Mesothelial cell of epicardium (in vitro differentiated cells): Measurements from ENCODE around the gene RFC4. TPM values are rescaled to one million over a fixed set of nuclear protein-coding genes. Genes with fewer than 3 reads are reported as not detected.

Source experiments
- DNase-seq, 2 experiments: peaks; one replicate each; pipeline ENCODE4 v3.0.0; 2021; ENCODE audit warnings: low spot score in 2 of 2; ENCODE audit not compliant: unreplicated experiment in 2 of 2
- H3K27ac Mint-ChIP-seq: 2 replicates; pipeline ENCODE4 v1.8.0; 2021; ENCODE audit warnings: mixed read lengths
- H3K27me3 Mint-ChIP-seq: 2 replicates; pipeline ENCODE4 v1.8.0; 2021; ENCODE audit warnings: low read depth, mixed read lengths
- H3K36me3 Mint-ChIP-seq: 2 replicates; pipeline ENCODE4 v1.8.0; 2021; ENCODE audit warnings: mixed read lengths
- H3K4me1 Mint-ChIP-seq: 2 replicates; pipeline ENCODE4 v1.8.0; 2021; ENCODE audit warnings: mixed read lengths
- H3K4me3 Mint-ChIP-seq: 2 replicates; pipeline ENCODE4 v1.8.0; 2021; ENCODE audit warnings: mild to moderate bottlenecking, moderate library complexity, mixed read lengths
- H3K9me3 Mint-ChIP-seq: 2 replicates; pipeline ENCODE4 v1.8.0; 2021; ENCODE audit warnings: mixed read lengths
- total RNA-seq: library from RNA; stranded (reverse); gene quantifications from 3 replicates; pipeline ENCODE4 v1.2.1, GENCODE V29; 2021
- TF ChIP-seq, protein P1 (sequence below): fragments of 200-600 bp; sonication (generic); IDR thresholded peaks from one replicate; pipeline ENCODE4 v1.5.0; 2021; ENCODE audit warnings: antibody characterized with exemption; ENCODE audit not compliant: unreplicated experiment

RFC4 gene
- total RNA-seq, 1 donor from 2014 or later = 33.2 TPM

DNA sequence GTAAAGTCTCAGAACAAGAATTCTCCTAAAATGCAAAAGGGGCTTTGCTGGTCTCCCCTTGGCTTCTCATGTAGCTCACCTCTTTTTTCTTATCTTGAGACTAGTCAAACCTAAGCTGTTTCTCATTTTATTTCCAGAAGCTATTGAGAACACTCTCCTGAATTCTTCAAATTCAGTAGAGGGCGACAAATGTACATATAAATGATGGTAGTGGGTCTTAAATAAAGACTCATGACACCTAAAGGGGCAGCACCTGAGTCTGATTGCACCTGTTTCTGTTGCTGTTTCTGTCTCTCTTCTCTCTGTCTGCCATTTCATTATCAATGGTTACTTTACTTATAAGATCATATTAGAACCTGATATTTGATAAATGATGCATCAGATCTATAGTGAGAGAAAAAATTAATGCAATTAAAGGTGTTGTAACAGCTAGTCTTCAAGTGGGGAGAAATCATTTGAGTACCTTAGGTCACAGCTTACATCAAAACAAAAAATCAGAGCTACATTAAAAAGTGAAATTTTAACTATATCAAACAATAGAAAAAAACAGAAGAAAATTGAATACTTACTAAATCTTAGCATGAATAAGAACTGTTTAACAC, 43.2 kb upstream of the RFC4 start:
- TF ChIP-seq, protein P1, sequence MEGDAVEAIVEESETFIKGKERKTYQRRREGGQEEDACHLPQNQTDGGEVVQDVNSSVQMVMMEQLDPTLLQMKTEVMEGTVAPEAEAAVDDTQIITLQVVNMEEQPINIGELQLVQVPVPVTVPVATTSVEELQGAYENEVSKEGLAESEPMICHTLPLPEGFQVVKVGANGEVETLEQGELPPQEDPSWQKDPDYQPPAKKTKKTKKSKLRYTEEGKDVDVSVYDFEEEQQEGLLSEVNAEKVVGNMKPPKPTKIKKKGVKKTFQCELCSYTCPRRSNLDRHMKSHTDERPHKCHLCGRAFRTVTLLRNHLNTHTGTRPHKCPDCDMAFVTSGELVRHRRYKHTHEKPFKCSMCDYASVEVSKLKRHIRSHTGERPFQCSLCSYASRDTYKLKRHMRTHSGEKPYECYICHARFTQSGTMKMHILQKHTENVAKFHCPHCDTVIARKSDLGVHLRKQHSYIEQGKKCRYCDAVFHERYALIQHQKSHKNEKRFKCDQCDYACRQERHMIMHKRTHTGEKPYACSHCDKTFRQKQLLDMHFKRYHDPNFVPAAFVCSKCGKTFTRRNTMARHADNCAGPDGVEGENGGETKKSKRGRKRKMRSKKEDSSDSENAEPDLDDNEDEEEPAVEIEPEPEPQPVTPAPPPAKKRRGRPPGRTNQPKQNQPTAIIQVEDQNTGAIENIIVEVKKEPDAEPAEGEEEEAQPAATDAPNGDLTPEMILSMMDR = no peak
- no peaks in the 10 kb centered on the region for H3K9me3 Mint-ChIP-seq
- no peak for DNase-seq
- H3K36me3 Mint-ChIP-seq = no peaks in the 10 kb centered on the region
- H3K27me3 Mint-ChIP-seq = peaks cover 22% of the 10 kb centered on the region
- no peak overlapping the region for H3K27ac Mint-ChIP-seq
- H3K4me1 Mint-ChIP-seq = no peaks in the 10 kb centered on the region
- H3K4me3 Mint-ChIP-seq = no peak overlapping the region

DNA sequence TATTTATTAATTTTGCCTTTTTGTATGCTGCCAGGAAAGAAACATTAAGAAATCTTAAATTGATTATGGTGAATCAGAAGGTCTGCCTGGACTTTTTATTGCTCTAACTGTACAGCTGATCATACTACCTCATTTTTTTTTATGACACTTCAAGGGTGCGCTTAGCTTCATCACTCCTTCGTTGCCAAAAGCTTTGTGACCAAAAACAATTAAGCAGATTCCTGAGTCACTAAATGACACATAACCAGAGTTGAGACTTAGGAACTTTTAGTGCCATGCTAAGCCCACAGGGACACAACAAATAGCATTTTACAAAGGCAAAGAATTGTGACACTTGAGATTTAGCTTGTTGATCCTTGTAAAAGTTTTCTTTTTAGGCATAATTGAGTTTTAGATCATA, 41.2 kb upstream of the RFC4 start:
- DNase-seq = no peak
- no peak overlapping the region for H3K4me3 Mint-ChIP-seq
- H3K27me3 Mint-ChIP-seq = peaks cover 22% of the 10 kb centered on the region
- no peaks in the 10 kb centered on the region for H3K9me3 Mint-ChIP-seq
- TF ChIP-seq, protein P1 = no peak
- H3K4me1 Mint-ChIP-seq = no peaks in the 10 kb centered on the region
- no peak overlapping the region for H3K27ac Mint-ChIP-seq
- H3K36me3 Mint-ChIP-seq = no peaks in the 10 kb centered on the region

DNA sequence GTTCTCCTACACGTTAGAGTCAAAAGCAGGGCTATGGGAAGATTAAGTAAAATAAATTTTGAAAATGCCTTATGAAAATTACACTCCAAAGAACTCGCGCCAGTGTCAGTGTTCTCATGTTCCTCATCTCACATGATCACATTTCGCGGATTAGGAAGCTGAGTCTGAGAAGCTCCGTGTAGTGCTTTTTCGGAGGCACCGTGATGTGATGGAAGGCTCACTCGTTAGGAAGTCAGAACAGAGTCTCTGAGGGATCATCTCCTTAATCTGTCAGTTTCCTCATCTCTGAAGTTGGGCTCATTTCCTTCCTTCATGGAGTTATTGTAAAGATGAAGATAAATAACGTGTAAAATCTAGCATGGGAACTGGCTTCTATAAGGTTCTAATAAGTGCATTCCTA, 39.5 kb upstream of the RFC4 start:
- no peak for DNase-seq
- peaks cover 5% of the 10 kb centered on the region for H3K4me1 Mint-ChIP-seq
- TF ChIP-seq, protein P1 = no peak
- no peaks in the 10 kb centered on the region for H3K36me3 Mint-ChIP-seq
- no peak overlapping the region for H3K4me3 Mint-ChIP-seq
- H3K9me3 Mint-ChIP-seq = no peaks in the 10 kb centered on the region
- peaks cover 22% of the 10 kb centered on the region for H3K27me3 Mint-ChIP-seq
- no peak overlapping the region for H3K27ac Mint-ChIP-seq

DNA sequence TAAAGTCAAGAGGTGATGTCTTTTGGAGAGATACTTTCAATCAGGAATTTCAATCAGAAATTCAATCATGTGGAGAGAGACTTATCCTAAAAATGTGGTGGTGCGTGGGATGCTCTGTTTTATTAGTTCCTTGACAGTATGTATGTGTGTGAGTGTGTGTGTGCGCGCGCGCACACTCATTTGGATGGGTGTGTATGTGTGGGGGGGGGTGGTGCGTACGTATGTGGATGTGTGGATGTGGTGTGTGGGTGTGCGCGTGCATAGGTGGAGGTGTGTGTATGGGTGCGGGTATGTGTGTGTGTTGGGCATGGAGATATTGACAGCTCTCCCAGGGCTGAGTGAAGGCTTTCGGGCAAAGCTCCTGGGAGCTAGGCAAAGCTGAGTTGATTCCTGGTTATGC, 38.6 kb upstream of the RFC4 start:
- no peak for DNase-seq
- H3K27me3 Mint-ChIP-seq = peaks cover 22% of the 10 kb centered on the region
- no peak overlapping the region for H3K27ac Mint-ChIP-seq
- TF ChIP-seq, protein P1 = no peak
- H3K4me1 Mint-ChIP-seq = peaks cover 5% of the 10 kb centered on the region
- H3K9me3 Mint-ChIP-seq = no peaks in the 10 kb centered on the region
- no peaks in the 10 kb centered on the region for H3K36me3 Mint-ChIP-seq
- no peak overlapping the region for H3K4me3 Mint-ChIP-seq

DNA sequence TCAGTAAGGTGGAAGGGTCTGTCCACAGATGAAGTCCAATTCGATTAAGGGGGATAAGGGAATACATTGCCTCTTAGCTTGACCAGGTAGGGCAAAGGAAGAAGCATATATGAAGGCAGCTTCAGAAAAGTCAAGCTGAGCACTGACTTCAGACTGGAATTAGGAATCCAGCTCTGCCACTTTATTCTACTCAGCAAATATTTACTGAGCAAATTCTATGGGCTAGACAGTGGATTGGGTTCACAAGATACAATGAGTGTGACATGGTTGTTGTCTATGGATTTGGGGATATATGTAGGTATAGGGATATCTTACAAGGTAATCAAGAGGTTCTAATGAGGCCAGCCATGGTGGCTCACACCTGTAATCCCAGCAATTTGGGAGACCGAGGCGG, 36.8 kb upstream of the RFC4 start:
- no peaks in the 10 kb centered on the region for H3K9me3 Mint-ChIP-seq
- no peaks in the 10 kb centered on the region for H3K36me3 Mint-ChIP-seq
- TF ChIP-seq, protein P1 = no peak
- DNase-seq = no peak
- H3K27me3 Mint-ChIP-seq = peaks cover 21% of the 10 kb centered on the region
- H3K4me1 Mint-ChIP-seq = peaks cover 5% of the 10 kb centered on the region
- no peak overlapping the region for H3K4me3 Mint-ChIP-seq
- H3K27ac Mint-ChIP-seq = no peak overlapping the region
